PC-3 (cell line): Measurements from ENCODE around the gene CKS2. TPM values are rescaled to one million over a fixed set of nuclear protein-coding genes. Genes with fewer than 3 reads are reported as not detected.

Experiments
- ATAC-seq: fragments of 200-7000 bp; cut with Tn5 transposase; 2 replicates; pipeline ENCODE4 v1.9.1; 2020; ENCODE audit warnings: mild to moderate bottlenecking, moderate library complexity
- BruUV-seq: library from RNA; stranded (reverse); fragments of 400-500 nt; replicated peaks from 2 replicates; lab custom pipeline; 2021; lab: Mats Ljungman, UMichigan
- CTCF ChIA-PET: fragments of 300-600 bp; sonication (Branson Sonifier 250); formaldehyde crosslinking; loops from one replicate; lab custom pipeline; 2022; ENCODE audit warnings: antibody characterized with exemption; lab: Charles Lee
- POLR2A ChIA-PET: fragments of 300-600 bp; sonication (Branson Sonifier 250); formaldehyde crosslinking; loops from one replicate; lab custom pipeline; 2022; ENCODE audit warnings: antibody characterized with exemption; ENCODE audit not compliant: unreplicated experiment; lab: Charles Lee
- DNase-seq: peaks from one replicate; pipeline ENCODE4 v3.0.0-alpha.2; 2015
- H2AFZ ChIP-seq: fragments of 300-600 bp; sonication (generic); 2 replicates; pipeline ENCODE4 v1.6.0; 2016; ENCODE audit warnings: antibody characterized with exemption, low read length
- H3F3A ChIP-seq: fragments of 300-600 bp; sonication (generic); one replicate; pipeline ENCODE4 v1.6.0; 2017; ENCODE audit warnings: antibody characterized with exemption, low read length, control low read depth, mild to moderate bottlenecking; ENCODE audit not compliant: unreplicated experiment
- H3K27ac ChIP-seq: fragments of 300-600 bp; sonication (generic); 2 replicates; pipeline ENCODE4 v1.5.1; 2016; ENCODE audit warnings: mild to moderate bottlenecking, low read length
- H3K27me3 ChIP-seq: fragments of 300-600 bp; sonication (generic); 2 replicates; pipeline ENCODE4 v1.6.1; 2016; ENCODE audit warnings: low read length, mixed read lengths
- H3K36me3 ChIP-seq: fragments of 300-600 bp; sonication (generic); 2 replicates; pipeline ENCODE4 v1.6.1; 2016; ENCODE audit warnings: low read depth, mixed run types, low read length, mixed read lengths
- H3K4me1 ChIP-seq: fragments of 300-600 bp; sonication (generic); 2 replicates; pipeline ENCODE4 v1.5.1; 2016; ENCODE audit warnings: low read length; ENCODE audit not compliant: insufficient read depth
- H3K4me2 ChIP-seq: fragments of 300-600 bp; sonication (generic); 2 replicates; pipeline ENCODE4 v1.6.0; 2016; ENCODE audit warnings: low read length
- H3K4me3 ChIP-seq: fragments of 300-600 bp; sonication (generic); 2 replicates; pipeline ENCODE4 v1.5.1; 2016; ENCODE audit warnings: mild to moderate bottlenecking, low read length, mixed read lengths
- H3K79me2 ChIP-seq: fragments of 300-600 bp; sonication (generic); 2 replicates; pipeline ENCODE4 v1.6.1; 2017; ENCODE audit warnings: low read length, mixed read lengths
- H3K9ac ChIP-seq: fragments of 300-600 bp; sonication (generic); 2 replicates; pipeline ENCODE4 v1.6.0; 2016; ENCODE audit warnings: mild to moderate bottlenecking, low read length
- H3K9me2 ChIP-seq: fragments of 300-600 bp; sonication (generic); replicated peaks from 2 replicates; pipeline ENCODE4 v1.6.1; 2016; ENCODE audit warnings: mixed run types, low read length, mixed read lengths
- H3K9me3 ChIP-seq: fragments of 300-600 bp; sonication (generic); 2 replicates; pipeline ENCODE4 v1.6.1; 2016; ENCODE audit warnings: low read length, mixed read lengths
- H4K20me1 ChIP-seq: fragments of 300-600 bp; sonication (generic); 2 replicates; pipeline ENCODE4 v1.6.1; 2016; ENCODE audit warnings: low read length, mixed read lengths
- EZH2 ChIP-seq: fragments of 300-600 bp; sonication (generic); IDR thresholded peaks from one replicate; pipeline ENCODE4 v1.6.1; 2017; ENCODE audit warnings: antibody characterized with exemption, mild to moderate bottlenecking, low read length; ENCODE audit not compliant: unreplicated experiment
- EZH2phosphoT487 ChIP-seq: fragments of 300-600 bp; sonication (generic); IDR thresholded peaks from 2 replicates; pipeline ENCODE4 v1.6.1; 2018; ENCODE audit warnings: mild to moderate bottlenecking, antibody characterized with exemption, low read length, borderline replicate concordance
- intact Hi-C: fragments of 100-400 bp; cut with micrococcal nuclease; formaldehyde crosslinking; loops from 2 replicates; pipeline ENCODE4 v1.9.0; 2023
- total RNA-seq: library from RNA; depleted of rRNA; stranded (reverse); fragments of >200 nt; gene quantifications from 2 replicates; pipeline ENCODE4 v1.2.3, GENCODE V29; 2014
- TF ChIP-seq, protein P1 (sequence below): fragments of 300-600 bp; sonication (generic); conservative IDR thresholded peaks from 2 replicates; pipeline ENCODE4 v1.5.1; 2017; ENCODE audit warnings: antibody characterized with exemption, low read depth, mild to moderate bottlenecking, low read length

CKS2 gene
- total RNA-seq, 1 experiment from 2014 or later = 147 TPM

DNA sequence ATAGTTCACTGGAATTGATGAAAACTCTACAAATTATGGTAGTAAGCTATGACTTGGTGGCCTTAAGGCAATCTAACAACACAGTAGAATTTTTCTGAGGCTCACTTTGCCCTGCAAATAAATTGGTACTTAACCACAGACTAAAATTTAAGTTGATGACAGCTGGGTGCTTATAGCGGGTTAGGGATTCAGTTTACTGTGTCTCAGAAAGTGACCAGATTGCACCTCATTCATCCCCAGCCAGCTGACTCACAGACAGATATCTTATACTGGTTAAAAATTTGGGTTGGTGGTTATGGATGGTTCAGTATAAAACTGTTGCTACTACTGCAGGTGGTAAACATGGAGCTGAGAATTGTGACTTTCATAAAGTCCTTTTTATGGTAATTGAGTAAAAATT is 2.8 kb downstream of the CKS2 start:
- H3K4me2 ChIP-seq = peak overlapping the region; percentile 93
- H3K4me1 ChIP-seq = peaks cover 38% of the 10 kb centered on the region
- no peak for ATAC-seq
- CTCF ChIA-PET = no interaction called here
- peak overlapping the region; percentile 84 for H3K9ac ChIP-seq
- H3K9me2 ChIP-seq = no peaks in the 10 kb centered on the region
- no peak for DNase-seq
- peaks cover 4% of the 10 kb centered on the region for H3F3A ChIP-seq
- peaks cover 44% of the 10 kb centered on the region; the same call in 1 of the 2 replicates for H3K36me3 ChIP-seq
- no peaks in the 10 kb centered on the region for H3K9me3 ChIP-seq
- POLR2A ChIA-PET = no interaction called here
- peak overlapping the region; percentile 85 for H3K4me3 ChIP-seq
- peaks cover 76% of the 10 kb centered on the region for H3K79me2 ChIP-seq
- H3K27ac ChIP-seq = no peak overlapping the region
- no peak for TF ChIP-seq EZH2
- TF ChIP-seq EZH2phosphoT487 = no peak
- TF ChIP-seq, protein P1, sequence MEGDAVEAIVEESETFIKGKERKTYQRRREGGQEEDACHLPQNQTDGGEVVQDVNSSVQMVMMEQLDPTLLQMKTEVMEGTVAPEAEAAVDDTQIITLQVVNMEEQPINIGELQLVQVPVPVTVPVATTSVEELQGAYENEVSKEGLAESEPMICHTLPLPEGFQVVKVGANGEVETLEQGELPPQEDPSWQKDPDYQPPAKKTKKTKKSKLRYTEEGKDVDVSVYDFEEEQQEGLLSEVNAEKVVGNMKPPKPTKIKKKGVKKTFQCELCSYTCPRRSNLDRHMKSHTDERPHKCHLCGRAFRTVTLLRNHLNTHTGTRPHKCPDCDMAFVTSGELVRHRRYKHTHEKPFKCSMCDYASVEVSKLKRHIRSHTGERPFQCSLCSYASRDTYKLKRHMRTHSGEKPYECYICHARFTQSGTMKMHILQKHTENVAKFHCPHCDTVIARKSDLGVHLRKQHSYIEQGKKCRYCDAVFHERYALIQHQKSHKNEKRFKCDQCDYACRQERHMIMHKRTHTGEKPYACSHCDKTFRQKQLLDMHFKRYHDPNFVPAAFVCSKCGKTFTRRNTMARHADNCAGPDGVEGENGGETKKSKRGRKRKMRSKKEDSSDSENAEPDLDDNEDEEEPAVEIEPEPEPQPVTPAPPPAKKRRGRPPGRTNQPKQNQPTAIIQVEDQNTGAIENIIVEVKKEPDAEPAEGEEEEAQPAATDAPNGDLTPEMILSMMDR = no peak
- peaks cover 36% of the 10 kb centered on the region for H4K20me1 ChIP-seq
- intact Hi-C loops = loop anchor here (2.0 to 10.0 kb wide), 2 partner anchors 139 to 779 kb away; partner anchors contain the start of gene NXNL2
- H3K27me3 ChIP-seq = no peaks in the 10 kb centered on the region
- H2AFZ ChIP-seq = no peak overlapping the region
- no TSS peak for BruUV-seq

DNA sequence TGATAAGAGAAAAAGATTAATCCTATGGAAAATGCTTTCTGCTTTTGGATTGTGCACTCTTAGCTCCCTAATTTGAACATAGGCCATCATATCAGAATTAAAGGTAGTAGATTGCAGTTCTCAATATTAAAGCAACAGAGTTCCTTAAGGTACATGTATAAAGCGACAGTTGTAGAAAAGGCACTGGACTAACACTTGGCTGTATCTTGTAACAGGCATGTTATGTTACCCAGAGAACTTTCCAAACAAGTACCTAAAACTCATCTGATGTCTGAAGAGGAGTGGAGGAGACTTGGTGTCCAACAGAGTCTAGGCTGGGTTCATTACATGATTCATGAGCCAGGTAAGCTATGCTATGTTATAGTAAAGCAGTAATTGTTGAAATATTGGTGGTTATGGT is 4.0 kb downstream of the CKS2 start:
- Histone ChIP-seq H3K79me2 (peaks cover 79% of the 10 kb centered on the region), H3K9me2 (no peaks in the 10 kb centered on the region), H3K9ac (no peak overlapping the region), H3K36me3 (peaks cover 44% of the 10 kb centered on the region; the same call in 1 of the 2 replicates), H3K4me3 (peak overlapping the region; percentile 85), H3K4me1 (peaks cover 39% of the 10 kb centered on the region), H3K27ac (no peak overlapping the region), H3F3A (peaks cover 4% of the 10 kb centered on the region), H3K9me3 (no peaks in the 10 kb centered on the region), H4K20me1 (peaks cover 36% of the 10 kb centered on the region), H3K4me2 (peak overlapping the region; percentile 93), H3K27me3 (no peaks in the 10 kb centered on the region), H2AFZ (no peak overlapping the region)
- POLR2A ChIA-PET = no interaction called here
- intact Hi-C loops = loop anchor here (10.0 kb wide), 1 partner anchor 780 kb away; the partner anchor contains the start of gene NXNL2
- ATAC-seq (no peak), DNase-seq (no peak)
- CTCF ChIA-PET = no interaction called here
- no TSS peak for BruUV-seq
- TF ChIP-seq EZH2 (no peak), EZH2phosphoT487 (no peak)
- TF ChIP-seq, protein P1 = no peak

DNA sequence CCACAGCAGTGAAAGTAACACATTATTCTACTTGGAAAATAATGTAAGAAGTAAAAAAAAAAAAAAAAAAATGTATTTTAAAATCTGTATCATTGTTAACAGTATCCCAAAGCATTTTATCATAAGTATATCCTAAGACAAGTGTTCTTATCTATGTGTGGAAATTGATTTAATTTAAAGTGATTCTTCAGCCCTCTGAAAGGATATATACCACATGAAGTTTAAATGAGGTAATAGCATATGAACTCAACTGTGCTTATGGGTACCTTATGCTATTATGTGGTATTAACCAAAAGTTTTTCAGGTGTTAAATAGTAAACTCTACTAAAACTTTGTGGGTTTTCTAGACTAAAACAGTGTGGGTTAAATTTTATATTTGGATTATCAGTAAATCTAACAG is 4.5 kb downstream of the CKS2 start:
- H3K9ac ChIP-seq = no peak overlapping the region
- TF ChIP-seq, protein P1 = no peak
- TF ChIP-seq EZH2 (no peak), EZH2phosphoT487 (no peak)
- no peak overlapping the region for H3K4me3 ChIP-seq
- peaks cover 4% of the 10 kb centered on the region for H3F3A ChIP-seq
- no peak overlapping the region for H3K27ac ChIP-seq
- POLR2A ChIA-PET = no interaction called here
- H3K27me3 ChIP-seq = no peaks in the 10 kb centered on the region
- H2AFZ ChIP-seq = no peak overlapping the region
- ATAC-seq (no peak), DNase-seq (no peak)
- 0 out of 2 replicates have a peak overlapping the region, but pooled peaks have one; percentile 16 for H3K4me2 ChIP-seq
- no TSS peak for BruUV-seq
- H3K9me3 ChIP-seq = no peaks in the 10 kb centered on the region
- peaks cover 79% of the 10 kb centered on the region for H3K79me2 ChIP-seq
- H4K20me1 ChIP-seq = peaks cover 36% of the 10 kb centered on the region
- H3K9me2 ChIP-seq = no peaks in the 10 kb centered on the region
- intact Hi-C loops = loop anchor here (10.0 kb wide), 1 partner anchor 781 kb away; the partner anchor contains the start of gene NXNL2
- H3K4me1 ChIP-seq = peaks cover 37% of the 10 kb centered on the region
- H3K36me3 ChIP-seq = peaks cover 44% of the 10 kb centered on the region; the same call in 1 of the 2 replicates
- CTCF ChIA-PET = no interaction called here
